Heart left ventricle (tissue), 13 donors: ENCODE data around the gene VTI1A.

Experiments
- POLR2A ChIP-seq, 2 donors: fragments of 450-650 bp; IDR thresholded peaks; one replicate each; pipeline ENCODE4 v1.6.1; 2017; ENCODE audit warnings: antibody characterized with exemption in 2 of 2, mild to moderate bottlenecking in 2 of 2, moderate library complexity in 2 of 2
- TF ChIP-seq, protein P1 (sequence below), 12 donors: fragments of 200-600 bp; sonication (generic) in 4 of 12; IDR thresholded peaks; one replicate each; pipeline versions ENCODE4 v1.5.0 to v1.8.0; 2018 to 2022; ENCODE audit warnings: antibody characterized with exemption in 12 of 12, mild to moderate bottlenecking in 5 of 12
- donor health status: ischemic (EF 13 %, LVEDD 7.1; RV severe dilation, severe dysfunction).
- donor health status: DM: no; HTN: yes; CAD: no.
- donor health status: DM: no; HTN: no; CAD: no.
- donor health status: ischemic (EF 25% LVEDD 6.9; RV normal size, moderate dysfunction).
- donor health status: ischemic (EF 25% LVEDD 5.7; RV mildly dilated, moderate dysfunction).
- donor health status: ischemic (EF 35%, LVEDD 5.7; RV mildly dilated, moderate dysfunction).
- donor health status: nonischemic (EF 11% LVEDD 7.7; RV severe dilation, severe dysfunction).
- donor health status: DM: yes; HTN: yes; CAD: no.
- donor health status: PGD.
- donor health status: ischemic (EF 29% LVEDD 5.4; RV normal size, mild dysfunction).
- donor health status: nonischemic (EF 23%, LVEDD 6.1; RV moderate dilation, normal function).

DNA sequence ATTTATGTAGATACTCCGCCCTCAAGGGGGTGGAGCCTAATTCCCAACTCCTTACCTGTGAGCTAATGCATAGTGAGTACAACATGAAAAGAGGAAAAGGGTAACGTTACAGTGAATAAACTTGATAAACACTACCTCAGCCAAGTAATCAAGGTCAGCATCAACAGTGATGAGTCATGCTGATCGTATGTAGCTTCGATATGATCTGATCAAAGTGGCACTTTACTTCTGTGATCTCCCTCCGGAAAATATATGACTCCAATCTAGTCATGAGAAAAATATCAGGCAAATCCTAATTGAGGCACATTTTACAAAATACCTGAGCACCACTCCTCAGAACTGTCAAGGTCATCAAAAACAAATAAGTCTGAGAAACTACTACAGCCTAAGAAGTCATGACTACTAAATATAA, 70.4 kb downstream of the VTI1A start:
- TF ChIP-seq, protein P1, sequence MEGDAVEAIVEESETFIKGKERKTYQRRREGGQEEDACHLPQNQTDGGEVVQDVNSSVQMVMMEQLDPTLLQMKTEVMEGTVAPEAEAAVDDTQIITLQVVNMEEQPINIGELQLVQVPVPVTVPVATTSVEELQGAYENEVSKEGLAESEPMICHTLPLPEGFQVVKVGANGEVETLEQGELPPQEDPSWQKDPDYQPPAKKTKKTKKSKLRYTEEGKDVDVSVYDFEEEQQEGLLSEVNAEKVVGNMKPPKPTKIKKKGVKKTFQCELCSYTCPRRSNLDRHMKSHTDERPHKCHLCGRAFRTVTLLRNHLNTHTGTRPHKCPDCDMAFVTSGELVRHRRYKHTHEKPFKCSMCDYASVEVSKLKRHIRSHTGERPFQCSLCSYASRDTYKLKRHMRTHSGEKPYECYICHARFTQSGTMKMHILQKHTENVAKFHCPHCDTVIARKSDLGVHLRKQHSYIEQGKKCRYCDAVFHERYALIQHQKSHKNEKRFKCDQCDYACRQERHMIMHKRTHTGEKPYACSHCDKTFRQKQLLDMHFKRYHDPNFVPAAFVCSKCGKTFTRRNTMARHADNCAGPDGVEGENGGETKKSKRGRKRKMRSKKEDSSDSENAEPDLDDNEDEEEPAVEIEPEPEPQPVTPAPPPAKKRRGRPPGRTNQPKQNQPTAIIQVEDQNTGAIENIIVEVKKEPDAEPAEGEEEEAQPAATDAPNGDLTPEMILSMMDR (IDR thresholded peaks at IDR 0.05), result no peak
- no peak for TF ChIP-seq POLR2A (IDR thresholded peaks at IDR 0.05)
